CD4-positive, alpha-beta T cell treated with Interferon alpha-2 for 1 hour (primary cell): ENCODE results near the gene EEF1B2.
"Not testable (repeated sequence)": the region's sequence is repeated elsewhere in the genome, so short reads cannot be mapped to it uniquely, and the experiment has no call there.

Experiments used
- DNase-seq, 2 donors: peaks; one replicate each; pipeline ENCODE4 v3.0.0-alpha.2; 2020 to 2022

Gene EEF1B2

GRCh38 chr2:206168230-206168629, 8.5 kb downstream of the EEF1B2 start:
- DNase-seq, result not testable (repeated sequence)

GRCh38 chr2:206171624-206172397, 12.1 kb downstream of the EEF1B2 start:
- not testable (repeated sequence) for DNase-seq

GRCh38 chr2:206173147-206173546, 13.5 kb downstream of the EEF1B2 start:
- DNase-seq, result no peak

- no peak for DNase-seq
Observed at GRCh38 chr2:206176121-206176520, 16.4 kb downstream of the EEF1B2 start.

- no peak for DNase-seq
Observed at GRCh38 chr2:206176901-206177300, 17.2 kb downstream of the EEF1B2 start.

GRCh38 chr2:206181526-206181925, 21.8 kb downstream of the EEF1B2 start:
- DNase-seq, result not testable (repeated sequence)

GRCh38 chr2:206189691-206190090, 30.0 kb downstream of the EEF1B2 start:
- DNase-seq, result no peak

- DNase-seq, result no peak
Observed at GRCh38 chr2:206190111-206190510, 30.4 kb downstream of the EEF1B2 start.

GRCh38 chr2:206190689-206191088, 31.0 kb downstream of the EEF1B2 start:
- no peak for DNase-seq

GRCh38 chr2:206192157-206192556, 32.5 kb downstream of the EEF1B2 start:
- no peak for DNase-seq

GRCh38 chr2:206193671-206194357, 34.1 kb downstream of the EEF1B2 start:
- no peak for DNase-seq

- no peak for DNase-seq
Observed at GRCh38 chr2:206198677-206199076, 39.0 kb downstream of the EEF1B2 start.

GRCh38 chr2:206201075-206201848, 41.6 kb downstream of the EEF1B2 start:
- DNase-seq, result no peak

GRCh38 chr2:206202446-206202845, 42.8 kb downstream of the EEF1B2 start:
- DNase-seq, result no peak

GRCh38 chr2:206203331-206203730, 43.6 kb downstream of the EEF1B2 start:
- no peak for DNase-seq

GRCh38 chr2:206204710-206205109, 45.0 kb downstream of the EEF1B2 start:
- DNase-seq, result no peak

- DNase-seq, result not testable (repeated sequence)
Observed at GRCh38 chr2:206207316-206207715, 47.6 kb downstream of the EEF1B2 start.

- DNase-seq, result no peak
Observed at GRCh38 chr2:206208900-206209299, 49.2 kb downstream of the EEF1B2 start.

- DNase-seq, result no peak
Observed at GRCh38 chr2:206211657-206212255, 52.1 kb downstream of the EEF1B2 start.
